Loucy (cell line): Measurements from ENCODE around the gene OR2AG1.

ENCODE experiments used
- H2AFZ ChIP-seq: fragments of 200-600 bp; sonication (generic); 2 replicates; pipeline ENCODE4 v1.6.0; 2016; ENCODE audit warnings: antibody characterized with exemption, mild to moderate bottlenecking, low read length, moderate library complexity
- H3F3A ChIP-seq: fragments of 200-600 bp; 2 replicates; pipeline ENCODE4 v1.6.0; 2016; ENCODE audit warnings: antibody characterized with exemption, low read depth, mild to moderate bottlenecking
- H3K27me3 ChIP-seq: fragments of 200-600 bp; sonication (generic); 2 replicates; pipeline ENCODE4 v1.6.1; 2014; ENCODE audit warnings: low read length, mild to moderate bottlenecking; ENCODE audit not compliant: insufficient read depth, poor library complexity, severe bottlenecking
- H3K36me3 ChIP-seq: fragments of 200-600 bp; sonication (generic); 2 replicates; pipeline ENCODE4 v1.6.1; 2016; ENCODE audit warnings: low read length; ENCODE audit not compliant: insufficient read depth
- H3K4me1 ChIP-seq: fragments of 200-600 bp; sonication (generic); 2 replicates; pipeline ENCODE4 v1.5.1; 2014; ENCODE audit warnings: low read length, mild to moderate bottlenecking; ENCODE audit not compliant: insufficient read depth, poor library complexity, severe bottlenecking
- H3K4me2 ChIP-seq: fragments of 200-600 bp; sonication (generic); 2 replicates; pipeline ENCODE4 v1.6.0; 2014; ENCODE audit warnings: antibody characterized with exemption, low read length, low read depth, mild to moderate bottlenecking; ENCODE audit not compliant: poor library complexity, severe bottlenecking
- H3K4me3 ChIP-seq: fragments of 200-600 bp; sonication (generic); 2 replicates; pipeline ENCODE4 v1.5.1; 2014; ENCODE audit warnings: low read length, mild to moderate bottlenecking, mixed read lengths; ENCODE audit not compliant: poor library complexity, severe bottlenecking
- H3K79me2 ChIP-seq: fragments of 200-600 bp; sonication (generic); 2 replicates; pipeline ENCODE4 v1.6.1; 2014; ENCODE audit warnings: low read length; ENCODE audit not compliant: insufficient read depth
- H3K9ac ChIP-seq: fragments of 200-600 bp; sonication (generic); 2 replicates; pipeline ENCODE4 v1.6.0; 2014; ENCODE audit warnings: mild to moderate bottlenecking, low read depth, low read length, moderate library complexity; ENCODE audit not compliant: poor library complexity, severe bottlenecking
- H3K9me2 ChIP-seq: fragments of 200-600 bp; sonication (generic); replicated peaks from 2 replicates; pipeline ENCODE4 v1.6.1; 2016; ENCODE audit warnings: low read depth, low read length, mixed read lengths
- H3K9me3 ChIP-seq: fragments of 200-600 bp; sonication (generic); 2 replicates; pipeline ENCODE4 v1.6.1; 2014; ENCODE audit warnings: mild to moderate bottlenecking, antibody characterized with exemption, low read length, low read depth; ENCODE audit not compliant: insufficient read depth
- H4K20me1 ChIP-seq: fragments of 200-600 bp; sonication (generic); 2 replicates; pipeline ENCODE4 v1.6.0; 2014; ENCODE audit warnings: antibody characterized with exemption, low read length, mild to moderate bottlenecking; ENCODE audit not compliant: insufficient read depth, poor library complexity, severe bottlenecking
- CTCF ChIP-seq: fragments of 200-600 bp; sonication (generic); conservative IDR thresholded peaks from 2 replicates; pipeline ENCODE4 v1.5.1; 2014; ENCODE audit warnings: mild to moderate bottlenecking, antibody characterized with exemption, low read length
- EZH2phosphoT487 ChIP-seq: fragments of 200-600 bp; IDR thresholded peaks from 2 replicates; pipeline ENCODE4 v1.6.1; 2018; ENCODE audit warnings: antibody characterized with exemption, mild to moderate bottlenecking, moderate library complexity, borderline replicate concordance

Gene OR2AG1

GRCh38 chr11:6757373-6757967 is 25.4 kb upstream of the OR2AG1 start:
- Histone ChIP-seq H3K4me1 (no peaks in the 10 kb centered on the region), H3K27me3 (no peaks in the 10 kb centered on the region), H3K9me2 (no peaks in the 10 kb centered on the region), H3K79me2 (no peaks in the 10 kb centered on the region), H3K9ac (no peak overlapping the region), H4K20me1 (no peaks in the 10 kb centered on the region), H3F3A (no peaks in the 10 kb centered on the region), H3K9me3 (no peaks in the 10 kb centered on the region), H3K36me3 (no peaks in the 10 kb centered on the region), H3K4me2 (no peak overlapping the region), H2AFZ (no peak overlapping the region), H3K4me3 (no peak overlapping the region)
- TF ChIP-seq EZH2phosphoT487 (no peak), CTCF (peak; percentile 72)

GRCh38 chr11:6771926-6772893 is 10.6 kb upstream of the OR2AG1 start, which contains the start of gene OR2AG2:
TSS of gene OR2AG2 (minus strand) at chr11:6771976. CDS start at chr11:6768957, 3,019 bp downstream.
- Histone ChIP-seq H2AFZ (no peak within 1 kb of the TSS), H3K9me3 (no peaks in the 10 kb centered on the region), H3K36me3 (no peaks in the 10 kb centered on the region), H3K9ac (no peak within 1 kb of the TSS), H3K4me3 (no peak within 1 kb of the TSS), H3K9me2 (no peaks in the 10 kb centered on the region), H4K20me1 (no peaks in the 10 kb centered on the region), H3K27me3 (no peaks in the 10 kb centered on the region), H3K79me2 (no peaks in the 10 kb centered on the region), H3K4me2 (no peak within 1 kb of the TSS), H3K4me1 (no peaks in the 10 kb centered on the region), H3F3A (no peaks in the 10 kb centered on the region)
- TF ChIP-seq CTCF (no peak), EZH2phosphoT487 (no peak)

GRCh38 chr11:6778518-6778917 is 4.3 kb upstream of the OR2AG1 start:
- H3K79me2 ChIP-seq, result no peaks in the 10 kb centered on the region
- no peaks in the 10 kb centered on the region for H3K27me3 ChIP-seq
- no peaks in the 10 kb centered on the region for H3K36me3 ChIP-seq
- no peak overlapping the region for H3K4me3 ChIP-seq
- H2AFZ ChIP-seq, result no peak overlapping the region
- H3K9me2 ChIP-seq, result no peaks in the 10 kb centered on the region; the same call in 1 of the 2 replicates
- H3F3A ChIP-seq, result no peaks in the 10 kb centered on the region
- no peaks in the 10 kb centered on the region for H3K9me3 ChIP-seq
- no peaks in the 10 kb centered on the region for H3K4me1 ChIP-seq
- TF ChIP-seq EZH2phosphoT487, result no peak
- no peak for TF ChIP-seq CTCF
- no peak overlapping the region for H3K9ac ChIP-seq
- no peaks in the 10 kb centered on the region for H4K20me1 ChIP-seq
- no peak overlapping the region for H3K4me2 ChIP-seq
